IMR-90 (cell line): ENCODE measurements around the gene PIK3R5. TPM values are rescaled to one million over a fixed set of nuclear protein-coding genes. Genes with fewer than 3 reads are reported as not detected.

Experiments
- ATAC-seq: fragments of 200-7000 bp; cut with Tn5 transposase; 2 replicates; pipeline ENCODE4 v1.9.1; 2020; ENCODE audit warnings: low read depth, mild to moderate bottlenecking, moderate library complexity
- BruUV-seq: library from RNA; stranded (reverse); fragments of 400-500 nt; replicated peaks from 2 replicates; lab custom pipeline; 2021; lab: Mats Ljungman, UMichigan
- CTCF ChIA-PET: fragments of 300-600 bp; formaldehyde crosslinking; extraction: SDS; loops from one replicate; lab custom pipeline; 2021; ENCODE audit warnings: antibody characterized with exemption; lab: Yijun Ruan, JAX
- POLR2A ChIA-PET: fragments of 300-600 bp; sonication (Branson Sonifier 250); formaldehyde crosslinking; loops from one replicate; lab custom pipeline; 2022; ENCODE audit warnings: antibody characterized with exemption; ENCODE audit not compliant: unreplicated experiment; lab: Charles Lee
- DNase-seq: peaks from one replicate; pipeline ENCODE4 v3.0.0; 2013
- H2AFZ ChIP-seq: replicated peaks from 2 replicates; pipeline ENCODE3; 2013; ENCODE audit warnings: low read length, mild to moderate bottlenecking; ENCODE audit not compliant: poor library complexity
- H2AK5ac ChIP-seq: 2 replicates; pipeline ENCODE4 v1.6.1; 2013; ENCODE audit warnings: low read depth, low read length, inconsistent platforms
- H2AK9ac ChIP-seq: replicated peaks from 2 replicates; pipeline ENCODE3; 2013; ENCODE audit warnings: mild to moderate bottlenecking, low read depth, low read length, moderate library complexity; ENCODE audit not compliant: poor library complexity
- H2BK120ac ChIP-seq: 2 replicates; pipeline ENCODE4 v1.6.1; 2013; ENCODE audit warnings: low read depth, low read length, inconsistent platforms
- H2BK15ac ChIP-seq: 3 replicates; pipeline ENCODE4 v1.6.1; 2013; ENCODE audit warnings: low read depth, low read length, inconsistent platforms
- H2BK20ac ChIP-seq: 2 replicates; pipeline ENCODE4 v1.6.1; 2013; ENCODE audit warnings: low read depth, mild to moderate bottlenecking, inconsistent platforms, low read length, moderate library complexity
- H2BK5ac ChIP-seq: 2 replicates; pipeline ENCODE4 v1.6.1; 2013; ENCODE audit warnings: mild to moderate bottlenecking, low read depth, low read length, inconsistent platforms; ENCODE audit not compliant: poor library complexity, severe bottlenecking
- H3K14ac ChIP-seq: replicated peaks from 2 replicates; pipeline ENCODE4 v1.6.1; 2013; ENCODE audit warnings: low read depth, low read length, inconsistent platforms
- H3K18ac ChIP-seq: 2 replicates; pipeline ENCODE4 v1.6.1; 2013; ENCODE audit warnings: low read depth, low read length, control low read depth
- H3K23ac ChIP-seq: 2 replicates; pipeline ENCODE4 v1.6.1; 2013; ENCODE audit warnings: low read depth, low read length, inconsistent platforms
- H3K27ac ChIP-seq: 2 replicates; pipeline ENCODE4 v1.5.1; 2013; ENCODE audit warnings: mild to moderate bottlenecking, control low read depth, low read length; ENCODE audit not compliant: insufficient read depth
- H3K27me3 ChIP-seq: 2 replicates; pipeline ENCODE4 v1.6.1; 2013; ENCODE audit warnings: low read length; ENCODE audit not compliant: control insufficient read depth, insufficient read depth
- H3K36me3 ChIP-seq: 2 replicates; pipeline ENCODE4 v1.6.1; 2013; ENCODE audit warnings: low read length, mixed read lengths; ENCODE audit not compliant: control insufficient read depth, insufficient read depth
- H3K4ac ChIP-seq: 2 replicates; pipeline ENCODE4 v1.6.1; 2013; ENCODE audit warnings: low read depth, low read length, inconsistent platforms
- H3K4me1 ChIP-seq: 2 replicates; pipeline ENCODE4 v1.6.1; 2013; ENCODE audit warnings: low read length, mixed read lengths; ENCODE audit not compliant: control insufficient read depth, insufficient read depth
- H3K4me2 ChIP-seq: 2 replicates; pipeline ENCODE4 v1.6.1; 2013; ENCODE audit warnings: low read depth, mild to moderate bottlenecking, control low read depth, low read length, moderate library complexity
- H3K4me3 ChIP-seq: 2 replicates; pipeline ENCODE4 v1.5.1; 2013; ENCODE audit warnings: low read depth, mild to moderate bottlenecking, control low read depth, low read length, moderate library complexity; ENCODE audit not compliant: insufficient read depth
- H3K56ac ChIP-seq: 2 replicates; pipeline ENCODE4 v1.6.1; 2013; ENCODE audit warnings: low read length, inconsistent platforms; ENCODE audit not compliant: insufficient read depth; ENCODE audit errors: extremely low read depth
- H3K79me1 ChIP-seq, 2 experiments: 2 replicates each; pipeline ENCODE4 v1.6.1; 2013; ENCODE audit warnings: low read length in 2 of 2, inconsistent platforms in 1 of 2, low read depth in 1 of 2
- H3K9ac ChIP-seq: 2 replicates; pipeline ENCODE4 v1.6.1; 2013; ENCODE audit warnings: low read depth, low read length, control low read depth
- H3K9me1 ChIP-seq: 2 replicates; pipeline ENCODE4 v1.6.1; 2013; ENCODE audit warnings: low read length, inconsistent platforms; ENCODE audit not compliant: insufficient read depth
- H3K9me3 ChIP-seq: 2 replicates; pipeline ENCODE4 v1.6.1; 2013; ENCODE audit warnings: low read length; ENCODE audit not compliant: control insufficient read depth, insufficient read depth
- H4K20me1 ChIP-seq: 2 replicates; pipeline ENCODE4 v1.6.1; 2013; ENCODE audit warnings: low read length, inconsistent platforms; ENCODE audit not compliant: insufficient read depth
- H4K5ac ChIP-seq: 2 replicates; pipeline ENCODE4 v1.6.1; 2013; ENCODE audit warnings: mild to moderate bottlenecking, low read depth, low read length, control low read depth
- H4K8ac ChIP-seq, 2 experiments: 2 replicates each; pipeline ENCODE4 v1.6.1; 2013; ENCODE audit warnings: low read depth in 2 of 2, low read length in 2 of 2, control low read depth in 1 of 2, inconsistent platforms in 1 of 2
- H4K91ac ChIP-seq: 2 replicates; pipeline ENCODE4 v1.6.1; 2013; ENCODE audit warnings: low read depth, low read length, inconsistent platforms; ENCODE audit not compliant: insufficient read depth
- BHLHE40 ChIP-seq: fragments of 150-350 bp; IDR thresholded peaks from 2 replicates; pipeline ENCODE4 v1.6.1; 2016; ENCODE audit warnings: mild to moderate bottlenecking, low read depth, low read length
- CEBPB ChIP-seq: IDR thresholded peaks from 2 replicates; pipeline ENCODE4 v1.6.1; 2012; ENCODE audit warnings: low read depth, low read length, improper control_type of control experiment
- CHD1 ChIP-seq: IDR thresholded peaks from 2 replicates; pipeline ENCODE4 v1.6.1; 2012; ENCODE audit warnings: low read depth, low read length, improper control_type of control experiment
- CTCF ChIP-seq: conservative IDR thresholded peaks from 2 replicates; pipeline ENCODE4 v1.5.1; 2012; ENCODE audit warnings: mild to moderate bottlenecking, low read depth, low read length, improper control_type of control experiment
- ELK1 ChIP-seq: fragments of 150-350 bp; IDR thresholded peaks from 2 replicates; pipeline ENCODE4 v1.6.1; 2016; ENCODE audit warnings: low read depth, mild to moderate bottlenecking, low read length, moderate library complexity, borderline replicate concordance
- MAFK ChIP-seq: IDR thresholded peaks from 2 replicates; pipeline ENCODE4 v1.6.1; 2012; ENCODE audit warnings: low read depth, low read length, improper control_type of control experiment
- MAZ ChIP-seq: IDR thresholded peaks from 2 replicates; pipeline ENCODE4 v1.6.1; 2012; ENCODE audit warnings: low read depth, mild to moderate bottlenecking, low read length, improper control_type of control experiment, moderate library complexity, borderline replicate concordance
- RAD21 ChIP-seq: IDR thresholded peaks from 2 replicates; pipeline ENCODE4 v1.6.1; 2012; ENCODE audit warnings: low read length, improper control_type of control experiment
- RFX5 ChIP-seq: IDR thresholded peaks from 2 replicates; pipeline ENCODE4 v1.8.0; 2012; ENCODE audit warnings: low read depth, mild to moderate bottlenecking, low read length, moderate library complexity
- SMC3 ChIP-seq: fragments of 150-350 bp; IDR thresholded peaks from 2 replicates; pipeline ENCODE4 v1.6.1; 2016; ENCODE audit warnings: low read depth, mild to moderate bottlenecking, antibody characterized with exemption, low read length, moderate library complexity
- USF2 ChIP-seq: fragments of 150-350 bp; IDR thresholded peaks from 2 replicates; pipeline ENCODE4 v1.6.1; 2017; ENCODE audit warnings: mild to moderate bottlenecking, antibody characterized with exemption, low read length, low read depth
- WGBS, 2 experiments: methylation state at CpG; one replicate each; pipeline versions ENCODE4 v1.1.5 to v1.1.7; 2013; ENCODE audit warnings: missing lambda C conversion rate in 2 of 2; ENCODE audit not compliant: insufficient read length in 1 of 2; ENCODE audit errors: extremely low coverage in 2 of 2; 5-methylcytosine and 5-hydroxymethylcytosine counted together
- dilution Hi-C: fragments of 300-500 bp; cut with HindIII; formaldehyde crosslinking; loops from one replicate; pipeline ENCODE4 v1.14.3; 2018; ENCODE audit warnings: low sequenced_read_pairs; ENCODE audit not compliant: unreplicated experiment
- in situ Hi-C: fragments of 300-500 bp; cut with MboI; formaldehyde crosslinking; loops from 3 replicates; pipeline ENCODE4 v1.14.3; 2019; ENCODE audit warnings: low sequenced_read_pairs, inconsistent platforms, mixed read lengths
- intact Hi-C: fragments of 100-400 bp; cut with micrococcal nuclease; formaldehyde crosslinking; loops from 2 replicates; pipeline ENCODE4 v1.10.0; 2022
- polyA plus RNA-seq, 3 experiments: library from polyadenylated mRNA; depleted of rRNA; stranded (reverse); fragments of >200 nt; gene quantifications; 2 replicates each; pipeline ENCODE4 v1.2.3, GENCODE V29; 2012; ENCODE audit warnings: low replicate concordance in 1 of 3
- total RNA-seq: library from RNA; depleted of rRNA; stranded (reverse); fragments of >200 nt; gene quantifications from 2 replicates; pipeline ENCODE4 v1.2.3, GENCODE V29; 2012

Gene PIK3R5
- total and polyA plus RNA-seq, 2 of the 4 experiments (the other 2 are of a cell fraction) = not detected

GRCh38 chr17:8905331-8905730 is 60.2 kb downstream of the PIK3R5 start:
- Histone ChIP-seq H2AK5ac (no peak overlapping the region), H3K27ac (no peak overlapping the region), H2BK15ac (no peak overlapping the region), H4K8ac (no peak overlapping the region), H3K4me2 (no peak overlapping the region), H4K91ac (no peak overlapping the region), H2BK120ac (no peak overlapping the region), H3K9ac (no peak overlapping the region), H3K4me1 (no peaks in the 10 kb centered on the region), H4K5ac (no peak overlapping the region), H3K36me3 (no peaks in the 10 kb centered on the region), H3K4me3 (no peak overlapping the region), H4K20me1 (no peaks in the 10 kb centered on the region), H3K27me3 (no peaks in the 10 kb centered on the region), H2BK5ac (no peak overlapping the region), H3K14ac (no peak overlapping the region), H3K56ac (no peak overlapping the region), H2BK20ac (no peak overlapping the region), H2AK9ac (no peak overlapping the region), H3K9me1 (no peaks in the 10 kb centered on the region), H3K79me1 (no peaks in the 10 kb centered on the region), H3K23ac (no peak overlapping the region), H3K18ac (no peak overlapping the region), H2AFZ (no peak overlapping the region), H3K4ac (no peak overlapping the region), H3K9me3 (no peaks in the 10 kb centered on the region)
- BruUV-seq = no TSS peak
- POLR2A ChIA-PET = no interaction called here
- intact Hi-C loops = no loop called here
- CTCF ChIA-PET = no interaction called here
- DNase-seq (no peak), ATAC-seq (no peak)
- dilution Hi-C loops = no loop called here
- WGBS, 2 experiments = no CpG with 5 or more reads among the region's 7 CpGs
- in situ Hi-C loops = no loop called here
- TF ChIP-seq RFX5 (no peak), MAFK (no peak), CHD1 (no peak), MAZ (no peak), SMC3 (no peak), RAD21 (no peak), USF2 (no peak), CEBPB (no peak), ELK1 (no peak), BHLHE40 (no peak), CTCF (no peak)
